ENCODE measurements around the gene VAC14.

- TF ChIP-seq TCF12 (IDR thresholded peaks at IDR 0.05; ENCODE audit: low read depth) (no peak), NFIC (IDR thresholded peaks at IDR 0.05) (no peak), FOXM1 (IDR thresholded peaks at IDR 0.05; ENCODE audit: borderline replicate concordance, low read depth) (no peak), EP300 (IDR thresholded peaks at IDR 0.05; ENCODE audit: borderline replicate concordance) (no peak), TAF1 (IDR thresholded peaks at IDR 0.05; ENCODE audit: low read depth) (no peak), RAD21 (IDR thresholded peaks at IDR 0.05; ENCODE audit: low read depth) (no peak)
- TF ChIP-seq, protein P1, sequence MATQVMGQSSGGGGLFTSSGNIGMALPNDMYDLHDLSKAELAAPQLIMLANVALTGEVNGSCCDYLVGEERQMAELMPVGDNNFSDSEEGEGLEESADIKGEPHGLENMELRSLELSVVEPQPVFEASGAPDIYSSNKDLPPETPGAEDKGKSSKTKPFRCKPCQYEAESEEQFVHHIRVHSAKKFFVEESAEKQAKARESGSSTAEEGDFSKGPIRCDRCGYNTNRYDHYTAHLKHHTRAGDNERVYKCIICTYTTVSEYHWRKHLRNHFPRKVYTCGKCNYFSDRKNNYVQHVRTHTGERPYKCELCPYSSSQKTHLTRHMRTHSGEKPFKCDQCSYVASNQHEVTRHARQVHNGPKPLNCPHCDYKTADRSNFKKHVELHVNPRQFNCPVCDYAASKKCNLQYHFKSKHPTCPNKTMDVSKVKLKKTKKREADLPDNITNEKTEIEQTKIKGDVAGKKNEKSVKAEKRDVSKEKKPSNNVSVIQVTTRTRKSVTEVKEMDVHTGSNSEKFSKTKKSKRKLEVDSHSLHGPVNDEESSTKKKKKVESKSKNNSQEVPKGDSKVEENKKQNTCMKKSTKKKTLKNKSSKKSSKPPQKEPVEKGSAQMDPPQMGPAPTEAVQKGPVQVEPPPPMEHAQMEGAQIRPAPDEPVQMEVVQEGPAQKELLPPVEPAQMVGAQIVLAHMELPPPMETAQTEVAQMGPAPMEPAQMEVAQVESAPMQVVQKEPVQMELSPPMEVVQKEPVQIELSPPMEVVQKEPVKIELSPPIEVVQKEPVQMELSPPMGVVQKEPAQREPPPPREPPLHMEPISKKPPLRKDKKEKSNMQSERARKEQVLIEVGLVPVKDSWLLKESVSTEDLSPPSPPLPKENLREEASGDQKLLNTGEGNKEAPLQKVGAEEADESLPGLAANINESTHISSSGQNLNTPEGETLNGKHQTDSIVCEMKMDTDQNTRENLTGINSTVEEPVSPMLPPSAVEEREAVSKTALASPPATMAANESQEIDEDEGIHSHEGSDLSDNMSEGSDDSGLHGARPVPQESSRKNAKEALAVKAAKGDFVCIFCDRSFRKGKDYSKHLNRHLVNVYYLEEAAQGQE (IDR thresholded peaks at IDR 0.05; ENCODE audit: low read depth): no peak
Measured at GRCh38 chr16:70779361-70779760, 21.6 kb downstream of the VAC14 start.
